Measurements from ENCODE around the gene DDX3X.

The DDX3X gene

DNA sequence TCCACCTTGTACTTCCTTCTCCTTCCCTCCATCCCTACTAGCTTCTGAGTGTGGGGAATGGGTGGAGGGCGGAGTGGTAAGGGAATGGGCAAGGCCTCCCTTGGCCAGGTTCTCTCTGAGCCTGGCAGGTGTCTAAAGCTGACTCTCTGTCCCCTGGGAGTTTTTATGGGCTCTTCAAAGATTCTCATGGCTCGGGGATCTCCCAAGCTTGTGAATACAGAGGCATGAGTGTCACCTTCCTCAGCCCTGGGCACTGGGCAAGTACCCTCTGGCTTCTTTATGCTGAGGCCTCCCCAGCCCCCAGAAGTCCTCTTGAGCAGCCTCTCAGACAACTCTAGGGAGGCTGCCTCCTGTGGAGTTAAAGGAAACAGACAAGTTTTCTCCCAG is 32.5 kb upstream of the DDX3X start:
- TF ChIP-seq CTCF (IDR thresholded peaks at IDR 0.05; ENCODE audit: low read depth, low read length, missing control alignments), result no peak
- in situ Hi-C loops (cut with HindIII; ENCODE audit: low sequenced_read_pairs), result no loop called here
- no peak overlapping the region for H3K4me3 ChIP-seq (ENCODE audit: low read depth, low read length)
- DNase-seq (ENCODE audit: low read depth), result no peak

- H3K4me3 ChIP-seq (ENCODE audit: low read depth, low read length), result no peak overlapping the region
- no peak for DNase-seq (ENCODE audit: low read depth)
These were observed 31.6 kb upstream of the DDX3X start for GRCh38 chrX:41302370-41302769.

GRCh38 chrX:41303013-41303412 is 30.9 kb upstream of the DDX3X start:
- no peak overlapping the region for H3K4me3 ChIP-seq (ENCODE audit: low read depth, low read length)
- in situ Hi-C loops (cut with HindIII; ENCODE audit: low sequenced_read_pairs), result no loop called here
- TF ChIP-seq CTCF (IDR thresholded peaks at IDR 0.05; ENCODE audit: low read depth, low read length, missing control alignments), result no peak
- no peak for DNase-seq (ENCODE audit: low read depth)

More at GRCh38 chrX:41302370-41302769, 31.6 kb upstream of the DDX3X start:
- TF ChIP-seq CTCF (IDR thresholded peaks at IDR 0.05; ENCODE audit: low read depth, low read length, missing control alignments), result no peak
- in situ Hi-C loops (cut with HindIII; ENCODE audit: low sequenced_read_pairs), result no loop called here

DNA sequence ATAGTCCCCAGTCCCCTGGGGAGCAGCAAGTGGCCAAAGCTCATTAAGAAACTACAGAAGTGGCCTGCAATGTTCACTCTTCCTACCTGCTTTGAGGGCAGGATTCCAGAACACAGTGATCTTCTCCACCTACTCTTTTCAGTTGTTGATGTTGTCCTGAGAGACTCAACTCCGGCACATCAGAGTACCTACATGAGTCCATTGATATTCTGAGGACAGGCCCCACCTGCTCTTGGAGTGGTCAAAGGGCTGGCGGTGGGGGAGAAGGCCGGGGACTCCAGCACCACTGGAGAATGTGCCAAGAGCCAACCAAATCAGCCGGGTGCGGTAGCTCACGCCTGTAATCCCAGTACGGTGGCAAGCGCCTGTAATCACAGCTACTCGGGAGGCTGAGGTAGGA is 29.8 kb upstream of the DDX3X start:
- in situ Hi-C loops (cut with HindIII; ENCODE audit: low sequenced_read_pairs), result no loop called here
- H3K4me3 ChIP-seq (ENCODE audit: low read depth, low read length), result no peak overlapping the region
- no peak for DNase-seq (ENCODE audit: low read depth)
- no peak for TF ChIP-seq CTCF (IDR thresholded peaks at IDR 0.05; ENCODE audit: low read depth, low read length, missing control alignments)

DNA sequence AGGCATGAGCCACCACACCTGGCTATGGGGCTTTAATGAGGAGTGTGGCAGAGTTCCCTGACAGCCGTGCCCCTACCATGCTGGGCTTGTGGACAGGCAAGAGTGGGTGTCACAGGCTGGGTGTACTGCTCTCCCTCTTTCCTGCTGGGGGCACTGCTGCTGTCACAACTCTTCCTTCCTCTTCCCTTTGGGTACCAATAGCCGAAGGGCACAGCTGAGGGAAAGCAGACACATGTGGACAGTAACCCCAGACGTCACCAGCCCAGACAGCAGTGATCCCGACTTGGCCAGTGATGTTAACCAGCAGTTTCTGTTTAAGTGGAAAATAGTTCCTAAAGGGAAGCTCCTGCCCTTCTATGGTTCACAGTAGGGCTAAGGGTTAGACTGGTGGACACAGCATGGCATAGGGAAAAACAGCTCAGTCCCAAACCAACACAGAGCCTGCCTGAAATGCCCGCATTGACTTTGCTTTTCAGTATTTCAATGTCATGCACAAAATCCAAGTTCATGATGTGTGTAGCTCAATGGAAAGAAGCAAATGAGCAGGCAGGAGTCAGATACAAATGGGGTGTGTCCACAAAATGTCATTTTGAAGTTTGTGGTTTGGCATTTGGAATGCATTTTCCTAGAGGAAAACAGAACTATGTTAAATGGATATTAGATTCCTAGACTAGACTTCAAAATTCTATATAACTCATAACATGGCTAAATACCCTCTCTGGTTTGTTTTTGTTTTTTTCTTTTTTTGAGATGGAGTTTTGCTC is 24.9 kb upstream of the DDX3X start:
- H3K4me3 ChIP-seq (ENCODE audit: low read depth, low read length), result no peak overlapping the region
- DNase-seq (ENCODE audit: low read depth), result no peak
- TF ChIP-seq CTCF (IDR thresholded peaks at IDR 0.05; ENCODE audit: low read depth, low read length, missing control alignments), result no peak
- in situ Hi-C loops (cut with HindIII; ENCODE audit: low sequenced_read_pairs), result no loop called here

DNA sequence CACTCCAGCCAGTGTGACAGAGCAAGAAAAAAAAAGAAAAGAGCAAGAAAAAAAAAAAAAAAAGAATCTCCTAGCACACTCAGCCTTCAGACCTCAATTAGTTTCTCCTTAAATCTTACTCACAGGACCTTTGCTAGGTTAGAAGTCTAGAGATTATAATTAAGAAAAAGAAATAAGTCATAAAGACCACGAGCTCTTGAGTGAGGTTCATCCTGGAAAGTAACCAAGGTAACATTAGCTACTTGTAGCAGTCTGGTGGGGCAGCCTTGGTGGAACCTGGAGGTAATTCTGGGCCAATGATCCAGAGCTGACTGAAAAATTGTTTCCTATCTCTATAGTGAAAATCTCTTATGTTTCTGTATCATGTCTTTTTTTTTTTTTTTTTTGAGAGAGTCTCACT is 21.2 kb upstream of the DDX3X start:
- H3K4me3 ChIP-seq (ENCODE audit: low read depth, low read length), result no peak overlapping the region
- in situ Hi-C loops (cut with HindIII; ENCODE audit: low sequenced_read_pairs), result no loop called here
- DNase-seq (ENCODE audit: low read depth), result no peak
- TF ChIP-seq CTCF (IDR thresholded peaks at IDR 0.05; ENCODE audit: low read depth, low read length, missing control alignments), result no peak

Data from astrocyte of the cerebellum (primary cell).